B cell (primary cell): ENCODE measurements around the gene JAM2. TPM values are rescaled to one million over a fixed set of nuclear protein-coding genes. Genes with fewer than 3 reads are reported as not detected.

Experiments used
- ATAC-seq: fragments of 200-7000 bp; cut with Tn5 transposase; one replicate; pipeline ENCODE4 v1.10.0; 2021; ENCODE audit warnings: low read depth, mild to moderate bottlenecking, moderate number of reproducible peaks, moderate library complexity
- CTCF ChIA-PET: fragments of 350-600 bp; sonication (Branson Sonifier 250); formaldehyde crosslinking; loops from one replicate; lab custom pipeline; 2021; ENCODE audit warnings: antibody characterized with exemption, inconsistent platforms; lab: Charles Lee
- POLR2A ChIA-PET: fragments of 350-600 bp; sonication (Branson Sonifier 250); formaldehyde crosslinking; loops from one replicate; lab custom pipeline; 2021; ENCODE audit warnings: antibody characterized with exemption; lab: Charles Lee
- DNase-seq: peaks from one replicate; pipeline ENCODE4 v3.0.0; 2013
- H2AFZ ChIP-seq: 2 replicates; pipeline ENCODE4 v1.6.1; 2012; ENCODE audit warnings: mild to moderate bottlenecking, low read depth, low read length; ENCODE audit not compliant: insufficient read depth, poor library complexity, severe bottlenecking
- H3K27ac ChIP-seq, 2 donors: 1 replicate in 1 of 2; 2 replicates in 1 of 2; pipeline ENCODE4 v1.5.1; 2012 to 2013; ENCODE audit warnings: low read length in 2 of 2, mild to moderate bottlenecking in 2 of 2, moderate library complexity in 1 of 2
- H3K27me3 ChIP-seq, 4 experiments: fragments of 200-600 bp in 1 of 4; sonication (generic) in 1 of 4; replicated peaks in 1 of 4; 1 replicate in 2 of 4; 2 replicates in 2 of 4; pipeline versions ENCODE4 v1.6.1 to v1.7.0; 2013 to 2016; ENCODE audit warnings: low read length in 3 of 4, mild to moderate bottlenecking in 2 of 4, mixed read lengths in 1 of 4, moderate library complexity in 1 of 4; ENCODE audit not compliant: insufficient read depth in 4 of 4, control insufficient read depth in 3 of 4; ENCODE audit errors: control extremely low read depth in 1 of 4
- H3K36me3 ChIP-seq, 2 experiments: replicated peaks in 1 of 2; 1 replicate in 1 of 2; 2 replicates in 1 of 2; pipeline versions ENCODE4 v1.6.1 to v1.7.1; 2013; ENCODE audit warnings: low read length in 1 of 2; ENCODE audit not compliant: insufficient read depth in 2 of 2, control insufficient read depth in 1 of 2; ENCODE audit errors: control extremely low read depth in 1 of 2, extremely low read depth in 1 of 2
- H3K4me1 ChIP-seq, 2 donors: fragments of 200-600 bp in 1 of 2; sonication (generic) in 1 of 2; 1 replicate in 1 of 2; 2 replicates in 1 of 2; pipeline versions ENCODE4 v1.5.1 to v1.6.1; 2013 to 2017; ENCODE audit warnings: low read length in 2 of 2; ENCODE audit not compliant: control insufficient read depth in 2 of 2, insufficient read depth in 2 of 2
- H3K4me2 ChIP-seq: replicated peaks from 2 replicates; pipeline ENCODE3; 2012; ENCODE audit warnings: mild to moderate bottlenecking, low read depth, low read length; ENCODE audit not compliant: poor library complexity, severe bottlenecking
- H3K4me3 ChIP-seq, 5 experiments: fragments of 200-600 bp in 1 of 5; sonication (generic) in 1 of 5; 1 replicate in 3 of 5; 2 replicates in 2 of 5; pipeline versions ENCODE4 v1.5.1 to v1.7.0; 2011 to 2016; ENCODE audit warnings: low read length in 4 of 5, mild to moderate bottlenecking in 4 of 5, low read depth in 2 of 5, control low read depth in 1 of 5, moderate library complexity in 1 of 5; ENCODE audit not compliant: insufficient read depth in 1 of 5; ENCODE audit errors: control extremely low read depth in 1 of 5, extremely low read depth in 1 of 5
- H3K79me2 ChIP-seq: fragments of 200-600 bp; sonication (generic); one replicate; pipeline ENCODE4 v1.6.0; 2016; ENCODE audit warnings: low read length; ENCODE audit not compliant: control insufficient read depth, insufficient read depth
- H3K9ac ChIP-seq: fragments of 200-600 bp; sonication (generic); 2 replicates; pipeline ENCODE4 v1.6.1; 2017; ENCODE audit warnings: mild to moderate bottlenecking, low read length, moderate library complexity
- H3K9me3 ChIP-seq, 3 donors: one replicate each; pipeline versions ENCODE4 v1.6.1 to v1.7.1; 2013; ENCODE audit warnings: low read length in 2 of 3; ENCODE audit not compliant: control insufficient read depth in 2 of 3, insufficient read depth in 1 of 3; ENCODE audit errors: control extremely low read depth in 1 of 3
- H4K20me1 ChIP-seq: 2 replicates; pipeline ENCODE4 v1.6.0; 2012; ENCODE audit warnings: mild to moderate bottlenecking, low read length; ENCODE audit not compliant: insufficient read depth, control insufficient read depth, poor library complexity, severe bottlenecking
- H3K27ac Mint-ChIP-seq: one replicate; pipeline ENCODE4 v1.8.0; 2021; ENCODE audit warnings: mixed read lengths
- H3K27me3 Mint-ChIP-seq: one replicate; pipeline ENCODE4 v1.8.0; 2021; ENCODE audit warnings: mixed read lengths
- H3K4me1 Mint-ChIP-seq: one replicate; pipeline ENCODE4 v1.8.0; 2021; ENCODE audit warnings: mixed read lengths
- H3K4me3 Mint-ChIP-seq: one replicate; pipeline ENCODE4 v1.8.0; 2021; ENCODE audit warnings: mixed read lengths
- H3K9me3 Mint-ChIP-seq: one replicate; pipeline ENCODE4 v1.8.0; 2022; ENCODE audit warnings: mixed read lengths; ENCODE audit not compliant: insufficient read depth
- EZH2 ChIP-seq: IDR thresholded peaks from 2 replicates; pipeline ENCODE4 v1.6.1; 2012; ENCODE audit warnings: borderline replicate concordance, low read depth, mild to moderate bottlenecking, moderate library complexity, low read length; ENCODE audit not compliant: insufficient read depth, poor library complexity, severe bottlenecking
- WGBS: methylation state at CpG from one replicate; pipeline ENCODE4 v1.1.5; 2013; ENCODE audit warnings: missing lambda C conversion rate; ENCODE audit not compliant: insufficient coverage; 5-methylcytosine and 5-hydroxymethylcytosine counted together
- intact Hi-C: fragments of 100-400 bp; cut with micrococcal nuclease; formaldehyde crosslinking; loops from one replicate; pipeline ENCODE4 v1.10.0; 2022
- polyA plus RNA-seq: library from polyadenylated mRNA; depleted of rRNA; stranded (reverse); fragments of >200 nt; gene quantifications from 2 replicates; pipeline ENCODE4 v1.2.3, GENCODE V29; 2012
- total RNA-seq, 2 donors: library from RNA; stranded (reverse); fragments of 120-200 nt in 1 of 2; gene quantifications; 1 replicate in 1 of 2; 2 replicates in 1 of 2; pipeline versions ENCODE4 v1.2.3 to v1.2.4, GENCODE V29; 2013 to 2022
- TF ChIP-seq, protein P1 (sequence below): fragments of 200-600 bp; IDR thresholded peaks from one replicate; pipeline ENCODE4 v1.8.0; 2022; ENCODE audit warnings: antibody characterized with exemption, mild to moderate bottlenecking

JAM2 gene
- total and polyA plus RNA-seq, 2 donors (not counting 1 experiment from before 2014, with no cell fraction given), result 0.94 to 1.5 TPM

DNA sequence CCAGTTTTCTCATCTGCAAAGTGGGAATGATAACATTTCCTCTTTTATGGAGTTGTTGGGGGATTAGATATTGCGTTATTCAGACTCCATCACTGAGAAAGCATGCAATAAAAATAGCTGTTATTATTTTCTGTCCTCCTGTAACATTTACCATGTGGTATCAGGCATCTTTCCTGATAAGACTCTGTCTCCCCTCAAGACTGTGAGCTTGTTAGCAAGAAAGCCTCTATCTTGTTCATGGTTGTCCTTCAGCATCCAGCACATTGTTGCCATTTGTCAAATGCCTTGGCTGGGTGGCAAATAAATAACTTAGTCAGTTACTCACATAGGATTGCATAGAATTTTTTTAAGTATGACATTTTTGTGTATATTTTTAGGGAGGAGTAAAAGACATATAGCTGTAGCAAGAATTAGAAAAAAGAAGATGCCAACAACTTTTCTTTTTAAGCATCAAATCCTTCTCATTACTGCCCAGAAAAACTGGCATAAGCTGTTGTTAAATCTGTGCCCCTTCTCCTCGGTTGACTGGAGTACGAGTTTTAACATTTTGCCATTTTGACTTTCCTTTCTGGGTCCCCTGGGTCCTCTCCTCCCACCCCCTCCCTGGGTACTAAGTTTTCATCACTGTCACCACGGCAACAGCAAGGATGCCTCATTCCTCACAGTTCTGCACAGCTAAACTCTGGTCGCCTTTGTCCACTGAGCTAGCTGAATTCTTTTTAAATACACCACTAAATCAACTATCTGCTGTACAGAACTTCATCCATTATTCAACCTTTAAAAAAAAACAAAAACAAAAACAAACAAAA, 1.0 kb upstream of the JAM2 start:
- Histone ChIP-seq H3K27me3 (no peaks in the 10 kb centered on the region), H3K36me3 (no peaks in the 10 kb centered on the region), H3K4me1 (peaks cover 13 to 14% of the 10 kb centered on the region in 2 donors), H2AFZ (peak overlapping the region; percentile 87), H3K79me2 (no peaks in the 10 kb centered on the region), H3K27ac (no peak overlapping the region), H4K20me1 (no peaks in the 10 kb centered on the region), H3K4me3 (peak overlapping the region in 1 of 5 experiments; percentile 85), H3K4me2 (peak overlapping the region; percentile 77), H3K9ac (peak overlapping the region; percentile 82), H3K9me3 (no peaks in the 10 kb centered on the region)
- no peaks in the 10 kb centered on the region for H3K9me3 Mint-ChIP-seq
- DNase-seq (peak; percentile 15), ATAC-seq (no peak)
- no peak overlapping the region for H3K27ac Mint-ChIP-seq
- peaks cover 9% of the 10 kb centered on the region for H3K27me3 Mint-ChIP-seq
- H3K4me1 Mint-ChIP-seq, result peaks cover 19% of the 10 kb centered on the region
- POLR2A ChIA-PET, result no interaction called here
- CTCF ChIA-PET, result interaction anchor here (0.7 to 4.1 kb wide), 6 partner anchors 10 to 217 kb away, joined by 3 to 30 read pairs (median 5); partner anchors contain the start of gene MRPL39
- intact Hi-C loops, result loop anchor here (2.0 kb wide), 1 partner anchor 217 kb away; no protein-coding TSS in a partner anchor
- 26% methylated on average over 4 of the region's 5 CpGs for WGBS
- peak overlapping the region; percentile 84 for H3K4me3 Mint-ChIP-seq
- TF ChIP-seq, protein P1, sequence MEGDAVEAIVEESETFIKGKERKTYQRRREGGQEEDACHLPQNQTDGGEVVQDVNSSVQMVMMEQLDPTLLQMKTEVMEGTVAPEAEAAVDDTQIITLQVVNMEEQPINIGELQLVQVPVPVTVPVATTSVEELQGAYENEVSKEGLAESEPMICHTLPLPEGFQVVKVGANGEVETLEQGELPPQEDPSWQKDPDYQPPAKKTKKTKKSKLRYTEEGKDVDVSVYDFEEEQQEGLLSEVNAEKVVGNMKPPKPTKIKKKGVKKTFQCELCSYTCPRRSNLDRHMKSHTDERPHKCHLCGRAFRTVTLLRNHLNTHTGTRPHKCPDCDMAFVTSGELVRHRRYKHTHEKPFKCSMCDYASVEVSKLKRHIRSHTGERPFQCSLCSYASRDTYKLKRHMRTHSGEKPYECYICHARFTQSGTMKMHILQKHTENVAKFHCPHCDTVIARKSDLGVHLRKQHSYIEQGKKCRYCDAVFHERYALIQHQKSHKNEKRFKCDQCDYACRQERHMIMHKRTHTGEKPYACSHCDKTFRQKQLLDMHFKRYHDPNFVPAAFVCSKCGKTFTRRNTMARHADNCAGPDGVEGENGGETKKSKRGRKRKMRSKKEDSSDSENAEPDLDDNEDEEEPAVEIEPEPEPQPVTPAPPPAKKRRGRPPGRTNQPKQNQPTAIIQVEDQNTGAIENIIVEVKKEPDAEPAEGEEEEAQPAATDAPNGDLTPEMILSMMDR, result no peak
- no peak for TF ChIP-seq EZH2
